ELR (cell line): ENCODE results near the gene TMED6.
A peak's percentile ranks its signal among the peaks of the same experiment; 100 is the strongest.

ENCODE experiments used
- DNase-seq: peaks from one replicate; pipeline ENCODE4 v3.0.0-alpha.2; 2015; ENCODE audit warnings: low read depth

Gene TMED6

GRCh38 chr16:69351309-69352027, at the start of gene TMED6:
Gene TMED6 (minus strand): TSS chr16:69351786. CDS start chr16:69351753, 33 bp downstream.
- DNase-seq = no peak

- peak; percentile 62 for DNase-seq
These were observed 47.8 kb upstream of the TMED6 start for GRCh38 chr16:69399361-69399760.

GRCh38 chr16:69397821-69398521, 46.4 kb upstream of the TMED6 start:
- peak; percentile 92 for DNase-seq

- DNase-seq = peak; percentile 95
These were observed 44.8 kb upstream of the TMED6 start for GRCh38 chr16:69396187-69397061.

- DNase-seq = no peak
These were observed 44.2 kb upstream of the TMED6 start for GRCh38 chr16:69395859-69396186.

- DNase-seq = no peak
These were observed 42.6 kb upstream of the TMED6 start for GRCh38 chr16:69393898-69394849.

GRCh38 chr16:69386596-69386995, 35.0 kb upstream of the TMED6 start:
- peak; percentile 61 for DNase-seq

GRCh38 chr16:69384974-69385373, 33.4 kb upstream of the TMED6 start:
- DNase-seq = no peak

- DNase-seq = no peak
These were observed 30.8 kb upstream of the TMED6 start for GRCh38 chr16:69382421-69382820.

- DNase-seq = no peak
These were observed 29.6 kb upstream of the TMED6 start for GRCh38 chr16:69381231-69381630.

GRCh38 chr16:69378760-69379159, 27.2 kb upstream of the TMED6 start:
- no peak for DNase-seq

GRCh38 chr16:69378036-69378435, 26.4 kb upstream of the TMED6 start:
- DNase-seq = no peak

- no peak for DNase-seq
These were observed 24.9 kb upstream of the TMED6 start for GRCh38 chr16:69376393-69377059.

GRCh38 chr16:69373019-69373418, 21.4 kb upstream of the TMED6 start:
- no peak for DNase-seq

GRCh38 chr16:69371564-69371963, 20.0 kb upstream of the TMED6 start:
- DNase-seq = no peak

- no peak for DNase-seq
These were observed 17.3 kb upstream of the TMED6 start for GRCh38 chr16:69368866-69369265.

GRCh38 chr16:69367980-69368379, 16.4 kb upstream of the TMED6 start:
- peak; percentile 28 for DNase-seq

- no peak for DNase-seq
These were observed 14.8 kb upstream of the TMED6 start for GRCh38 chr16:69366431-69366830.

- no peak for DNase-seq
These were observed 14.3 kb upstream of the TMED6 start for GRCh38 chr16:69365901-69366300.

- no peak for DNase-seq
These were observed 12.5 kb upstream of the TMED6 start for GRCh38 chr16:69364088-69364487.

- no peak for DNase-seq
These were observed 11.7 kb upstream of the TMED6 start for GRCh38 chr16:69363281-69363717.
